GM12891 (cell line): ENCODE data around the gene FBP2.

ENCODE experiments used
- POLR2A ChIP-seq: IDR thresholded peaks from 2 replicates; pipeline ENCODE4 v1.6.1; 2011; ENCODE audit warnings: low read depth, low read length, control low read depth
- POLR2AphosphoS5 ChIP-seq: IDR thresholded peaks from 2 replicates; pipeline ENCODE4 v1.6.1; 2011; ENCODE audit warnings: low read depth, low read length, control low read depth
- POU2F2 ChIP-seq: IDR thresholded peaks from 2 replicates; pipeline ENCODE4 v1.6.1; 2011; ENCODE audit warnings: low read depth, mild to moderate bottlenecking, control low read depth, low read length, moderate library complexity
- SPI1 ChIP-seq: IDR thresholded peaks from 2 replicates; pipeline ENCODE4 v1.6.1; 2011; ENCODE audit warnings: low read depth, low read length, control low read depth
- TAF1 ChIP-seq: IDR thresholded peaks from 2 replicates; pipeline ENCODE4 v1.6.1; 2011; ENCODE audit warnings: low read depth, low read length, control low read depth

GRCh38 chr9:94554078-94554438 is 39.6 kb downstream of the FBP2 start:
- TF ChIP-seq POLR2AphosphoS5 (no peak), POLR2A (no peak), TAF1 (no peak), POU2F2 (no peak), SPI1 (no peak)
